ENCODE measurements around the gene ZNF557. TPM values are rescaled to one million over a fixed set of nuclear protein-coding genes. Genes with fewer than 3 reads are reported as not detected.
A peak's percentile ranks its signal among the peaks of the same experiment; 100 is the strongest.
"Not testable (repeated sequence)": the region's sequence is repeated elsewhere in the genome, so short reads cannot be mapped to it uniquely, and the experiment has no call there.

Gene ZNF557
- 11.7 and 12.5 TPM in 2 replicates for total RNA-seq (2014; rRNA removed; shearing (Covaris generic))

- peak; percentile 94 for DNase-seq (ENCODE audit: low spot score)
Measured at GRCh38 chr19:7069042-7069903, at the start of gene ZNF557. TSS of gene ZNF557 (plus strand) at chr19:7069703. CDS start at chr19:7075075, 5,372 bp downstream.

DNA sequence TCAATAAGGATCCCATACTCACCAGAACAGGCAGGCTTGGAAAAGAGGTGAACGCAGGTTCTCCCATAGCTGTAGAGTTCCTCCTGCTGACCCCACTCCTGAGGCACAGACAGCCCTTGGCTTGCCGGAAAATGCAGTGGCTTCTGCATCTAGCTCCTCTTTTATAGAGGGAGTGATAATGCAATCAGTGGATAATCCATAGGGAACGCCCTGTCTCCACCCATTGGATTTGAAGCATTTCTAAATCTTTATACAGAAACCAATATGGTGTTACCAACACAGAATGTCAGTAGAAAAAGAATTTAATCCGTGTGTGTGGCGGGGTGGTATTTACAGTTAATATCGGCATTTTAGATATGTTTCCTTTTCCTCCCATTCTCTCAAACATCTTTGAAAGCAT is 48.2 kb upstream of the ZNF557 start, which contains the start of gene MBD3L2B:
Gene MBD3L2B (minus strand): TSS at position 101 of the 400 bp plus-strand sequence. CDS start 34 bp downstream, at position 67.
- not testable (repeated sequence) for DNase-seq (ENCODE audit: low spot score)

- not testable (repeated sequence) for DNase-seq (ENCODE audit: low spot score)
Measured at GRCh38 chr19:7028790-7029189, 40.7 kb upstream of the ZNF557 start.

GRCh38 chr19:7030278-7030677 is 39.2 kb upstream of the ZNF557 start, which contains the start of gene MBD3L5:
TSS of gene MBD3L5 (plus strand) at chr19:7030578. CDS start at chr19:7030612, 34 bp downstream.
- DNase-seq (ENCODE audit: low spot score), result not testable (repeated sequence)

- DNase-seq (ENCODE audit: low spot score), result not testable (repeated sequence)
Measured at GRCh38 chr19:7040079-7040478, 29.4 kb upstream of the ZNF557 start, which contains the start of gene MBD3L4. TSS of gene MBD3L4 (minus strand) at chr19:7040179. CDS start at chr19:7040144, 35 bp downstream.

GRCh38 chr19:7041563-7041962 is 27.9 kb upstream of the ZNF557 start:
- DNase-seq (ENCODE audit: low spot score), result not testable (repeated sequence)

GRCh38 chr19:7049021-7049420 is 20.5 kb upstream of the ZNF557 start, which contains the start of gene MBD3L2:
TSS of gene MBD3L2 (plus strand) at chr19:7049321. CDS start at chr19:7049374, 53 bp downstream.
- not testable (repeated sequence) for DNase-seq (ENCODE audit: low spot score)

- DNase-seq (ENCODE audit: low spot score), result not testable (repeated sequence)
Measured at GRCh38 chr19:7051421-7051820, 18.1 kb upstream of the ZNF557 start.

- DNase-seq (ENCODE audit: low spot score), result not testable (repeated sequence)
Measured at GRCh38 chr19:7052896-7053295, 16.6 kb upstream of the ZNF557 start.

GRCh38 chr19:7054635-7055368 is 14.7 kb upstream of the ZNF557 start:
- not testable (repeated sequence) for DNase-seq (ENCODE audit: low spot score)

- not testable (repeated sequence) for DNase-seq (ENCODE audit: low spot score)
Measured at GRCh38 chr19:7055679-7056078, 13.8 kb upstream of the ZNF557 start.

DNA sequence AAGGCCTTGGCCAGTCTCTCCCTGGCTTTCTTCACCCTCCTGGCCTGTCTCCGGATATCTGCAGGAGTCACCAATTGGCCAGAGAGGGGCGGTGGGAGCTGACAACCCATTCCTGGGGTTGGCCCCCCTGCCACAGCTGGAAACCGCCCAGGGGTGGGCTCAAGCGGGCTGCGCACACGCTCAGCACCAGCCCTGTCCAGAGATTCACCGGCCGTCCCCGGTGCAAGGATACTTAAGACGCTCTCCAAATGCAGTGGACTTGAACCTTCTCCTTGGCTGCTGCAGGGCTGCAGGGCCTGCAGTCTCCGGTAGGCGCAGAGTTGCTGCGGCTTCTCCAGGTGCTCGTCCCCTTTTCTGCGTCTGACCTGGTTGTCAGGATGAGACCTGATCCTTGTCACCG is 13.1 kb upstream of the ZNF557 start:
- not testable (repeated sequence) for DNase-seq (ENCODE audit: low spot score)

GRCh38 chr19:7058576-7058975 is 10.9 kb upstream of the ZNF557 start, which contains the start of gene MBD3L3:
TSS of gene MBD3L3 (minus strand) at chr19:7058676. CDS start at chr19:7058605, 71 bp downstream.
- not testable (repeated sequence) for DNase-seq (ENCODE audit: low spot score)

- not testable (repeated sequence) for DNase-seq (ENCODE audit: low spot score)
Measured at GRCh38 chr19:7059977-7060376, 9.5 kb upstream of the ZNF557 start.

- DNase-seq (ENCODE audit: low spot score), result no peak
Measured at GRCh38 chr19:7063339-7063738, 6.2 kb upstream of the ZNF557 start.

- no peak for DNase-seq (ENCODE audit: low spot score)
Measured at GRCh38 chr19:7063764-7064418, 5.6 kb upstream of the ZNF557 start.

DNA sequence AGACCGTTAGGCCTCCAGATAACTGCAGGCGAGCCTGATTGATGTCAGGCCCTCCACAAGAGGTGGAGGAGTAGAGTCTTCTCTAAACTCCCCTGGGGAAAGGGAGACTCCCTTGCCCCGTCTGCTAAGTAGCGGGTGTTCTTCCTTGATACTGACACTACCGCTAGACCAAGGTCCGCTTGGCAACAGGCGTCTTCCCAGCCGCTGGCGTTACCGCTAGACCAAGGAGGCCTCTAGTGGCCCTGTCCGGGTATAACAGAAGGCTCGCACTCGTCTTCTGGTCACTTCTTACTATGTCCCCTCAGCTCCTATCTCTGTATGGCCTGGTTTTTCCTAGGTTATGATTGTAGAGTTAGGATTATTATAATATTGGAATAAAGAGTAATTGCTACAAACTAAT is 2.4 kb upstream of the ZNF557 start:
- DNase-seq (ENCODE audit: low spot score), result not testable (repeated sequence)

- no peak for DNase-seq (ENCODE audit: low spot score)
Measured at GRCh38 chr19:7067716-7068115, 1.8 kb upstream of the ZNF557 start.

- DNase-seq (ENCODE audit: low spot score), result no peak
Measured at GRCh38 chr19:7068599-7068998, 904 bp upstream of the ZNF557 start.

DNA sequence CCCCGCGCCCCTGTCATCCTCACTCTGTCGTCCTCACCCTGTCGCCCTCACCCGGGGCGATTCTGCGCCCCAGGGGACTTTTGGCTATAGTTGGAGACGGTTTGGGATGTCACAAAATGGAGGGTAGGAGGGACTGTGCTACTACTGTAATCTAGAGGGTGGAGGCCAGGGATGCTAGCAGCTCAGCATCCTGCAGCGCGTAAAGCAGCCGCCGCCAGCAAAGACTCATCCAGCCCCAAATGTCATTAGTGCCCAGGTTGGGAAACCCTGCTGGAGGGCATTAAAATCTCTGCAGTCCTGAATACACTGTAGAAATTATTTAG is 362 bp downstream of the ZNF557 start:
- no peak for DNase-seq (ENCODE audit: low spot score)

DNA sequence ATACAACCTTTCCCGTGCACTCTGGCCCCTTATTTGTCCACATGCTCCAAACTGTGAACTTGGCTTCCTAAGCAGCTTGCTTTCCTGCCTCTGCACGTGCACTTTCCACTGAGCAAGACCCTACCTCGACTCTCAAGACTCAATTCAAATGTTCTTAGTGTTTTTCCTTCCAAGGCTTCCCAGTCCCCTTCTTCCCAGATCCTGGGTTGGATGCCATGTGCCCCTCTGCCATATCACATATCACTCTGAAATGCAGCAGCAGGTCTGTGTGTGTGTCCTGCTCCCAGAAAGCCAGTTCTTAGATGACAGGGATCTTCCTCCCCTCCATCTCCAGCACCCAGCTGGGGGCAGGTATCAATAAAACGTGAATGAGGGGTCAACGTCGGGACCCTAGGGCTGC is 3.0 kb downstream of the ZNF557 start:
- no peak for DNase-seq (ENCODE audit: low spot score)
